SK-N-SH treated with all-trans-retinoic acid at 6 μM for 48 hours (cell line): Measurements from ENCODE around the gene SIRT1.
"Not testable (repeated sequence)": the region's sequence is repeated elsewhere in the genome, so short reads cannot be mapped to it uniquely, and the experiment has no call there.

ENCODE experiments used
- CREB5 ChIP-seq: fragments of 250-450 bp; sonication (Bioruptor Pico); IDR thresholded peaks from 2 replicates; pipeline ENCODE4 v1.5.1; 2020; ENCODE audit warnings: low read depth, mild to moderate bottlenecking, moderate library complexity
- CSRNP3 ChIP-seq: fragments of 250-450 bp; sonication (Bioruptor Pico); IDR thresholded peaks from 2 replicates; pipeline ENCODE4 v1.5.1; 2021; ENCODE audit warnings: mild to moderate bottlenecking, moderate library complexity
- ESRRG ChIP-seq: fragments of 250-450 bp; sonication (Bioruptor Pico); IDR thresholded peaks from 2 replicates; pipeline ENCODE4 v1.6.1; 2021; ENCODE audit warnings: mild to moderate bottlenecking
- ISL1 ChIP-seq: fragments of 250-450 bp; sonication (Bioruptor Pico); IDR thresholded peaks from 2 replicates; pipeline ENCODE4 v2.1.2; 2022; ENCODE audit warnings: mild to moderate bottlenecking, moderate library complexity
- OSR1 ChIP-seq: fragments of 250-450 bp; sonication (Bioruptor Pico); IDR thresholded peaks from 2 replicates; pipeline ENCODE4 v1.8.0; 2022; ENCODE audit warnings: moderate library complexity, mild to moderate bottlenecking, inconsistent platforms
- PATZ1 ChIP-seq: fragments of 250-450 bp; sonication (Bioruptor Pico); IDR thresholded peaks from 2 replicates; pipeline ENCODE4 v1.8.0; 2020; ENCODE audit warnings: mild to moderate bottlenecking, moderate library complexity, borderline replicate concordance
- POU6F1 ChIP-seq: fragments of 250-450 bp; sonication (Bioruptor Pico); IDR thresholded peaks from 2 replicates; pipeline ENCODE4 v1.8.0; 2021; ENCODE audit warnings: low read depth, mild to moderate bottlenecking, moderate library complexity, borderline replicate concordance
- RARB ChIP-seq: fragments of 250-450 bp; sonication (Bioruptor Pico); IDR thresholded peaks from 2 replicates; pipeline ENCODE4 v1.8.0; 2021; ENCODE audit warnings: mild to moderate bottlenecking, moderate library complexity
- SNAI2 ChIP-seq: fragments of 250-450 bp; sonication (Bioruptor Pico); IDR thresholded peaks from 2 replicates; pipeline ENCODE4 v1.5.0; 2020; ENCODE audit warnings: mild to moderate bottlenecking, moderate library complexity
- TCF4 ChIP-seq: fragments of 250-450 bp; sonication (Bioruptor Pico); IDR thresholded peaks from 2 replicates; pipeline ENCODE4 v1.8.0; 2021; ENCODE audit warnings: mild to moderate bottlenecking, moderate library complexity, borderline replicate concordance
- ZC3H10 ChIP-seq: fragments of 250-450 bp; sonication (Bioruptor Pico); IDR thresholded peaks from 2 replicates; pipeline ENCODE4 v1.5.1; 2021; ENCODE audit warnings: mild to moderate bottlenecking, moderate library complexity
- ZNF8 ChIP-seq: fragments of 450-650 bp; formaldehyde crosslinking; IDR thresholded peaks from 2 replicates; pipeline ENCODE4 v1.5.0; 2020; ENCODE audit warnings: mild to moderate bottlenecking, moderate library complexity

GRCh38 chr10:67835541-67836394, 48.7 kb upstream of the SIRT1 start:
- TF ChIP-seq RARB; ZC3H10; TCF4 (CRISPR knock-in tag); CREB5 (CRISPR knock-in tag); ESRRG; ISL1 (CRISPR knock-in tag); CSRNP3 (CRISPR knock-in tag); PATZ1 (CRISPR knock-in tag); SNAI2 (CRISPR knock-in tag); POU6F1 (CRISPR knock-in tag); ZNF8 (CRISPR knock-in tag); OSR1 (CRISPR knock-in tag): not testable (repeated sequence)
